Measurements from ENCODE around the gene SYDE1.
"Not testable (repeated sequence)": the region's sequence is repeated elsewhere in the genome, so short reads cannot be mapped to it uniquely, and the experiment has no call there.

Gene SYDE1, protein sequence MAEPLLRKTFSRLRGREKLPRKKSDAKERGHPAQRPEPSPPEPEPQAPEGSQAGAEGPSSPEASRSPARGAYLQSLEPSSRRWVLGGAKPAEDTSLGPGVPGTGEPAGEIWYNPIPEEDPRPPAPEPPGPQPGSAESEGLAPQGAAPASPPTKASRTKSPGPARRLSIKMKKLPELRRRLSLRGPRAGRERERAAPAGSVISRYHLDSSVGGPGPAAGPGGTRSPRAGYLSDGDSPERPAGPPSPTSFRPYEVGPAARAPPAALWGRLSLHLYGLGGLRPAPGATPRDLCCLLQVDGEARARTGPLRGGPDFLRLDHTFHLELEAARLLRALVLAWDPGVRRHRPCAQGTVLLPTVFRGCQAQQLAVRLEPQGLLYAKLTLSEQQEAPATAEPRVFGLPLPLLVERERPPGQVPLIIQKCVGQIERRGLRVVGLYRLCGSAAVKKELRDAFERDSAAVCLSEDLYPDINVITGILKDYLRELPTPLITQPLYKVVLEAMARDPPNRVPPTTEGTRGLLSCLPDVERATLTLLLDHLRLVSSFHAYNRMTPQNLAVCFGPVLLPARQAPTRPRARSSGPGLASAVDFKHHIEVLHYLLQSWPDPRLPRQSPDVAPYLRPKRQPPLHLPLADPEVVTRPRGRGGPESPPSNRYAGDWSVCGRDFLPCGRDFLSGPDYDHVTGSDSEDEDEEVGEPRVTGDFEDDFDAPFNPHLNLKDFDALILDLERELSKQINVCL

DNA sequence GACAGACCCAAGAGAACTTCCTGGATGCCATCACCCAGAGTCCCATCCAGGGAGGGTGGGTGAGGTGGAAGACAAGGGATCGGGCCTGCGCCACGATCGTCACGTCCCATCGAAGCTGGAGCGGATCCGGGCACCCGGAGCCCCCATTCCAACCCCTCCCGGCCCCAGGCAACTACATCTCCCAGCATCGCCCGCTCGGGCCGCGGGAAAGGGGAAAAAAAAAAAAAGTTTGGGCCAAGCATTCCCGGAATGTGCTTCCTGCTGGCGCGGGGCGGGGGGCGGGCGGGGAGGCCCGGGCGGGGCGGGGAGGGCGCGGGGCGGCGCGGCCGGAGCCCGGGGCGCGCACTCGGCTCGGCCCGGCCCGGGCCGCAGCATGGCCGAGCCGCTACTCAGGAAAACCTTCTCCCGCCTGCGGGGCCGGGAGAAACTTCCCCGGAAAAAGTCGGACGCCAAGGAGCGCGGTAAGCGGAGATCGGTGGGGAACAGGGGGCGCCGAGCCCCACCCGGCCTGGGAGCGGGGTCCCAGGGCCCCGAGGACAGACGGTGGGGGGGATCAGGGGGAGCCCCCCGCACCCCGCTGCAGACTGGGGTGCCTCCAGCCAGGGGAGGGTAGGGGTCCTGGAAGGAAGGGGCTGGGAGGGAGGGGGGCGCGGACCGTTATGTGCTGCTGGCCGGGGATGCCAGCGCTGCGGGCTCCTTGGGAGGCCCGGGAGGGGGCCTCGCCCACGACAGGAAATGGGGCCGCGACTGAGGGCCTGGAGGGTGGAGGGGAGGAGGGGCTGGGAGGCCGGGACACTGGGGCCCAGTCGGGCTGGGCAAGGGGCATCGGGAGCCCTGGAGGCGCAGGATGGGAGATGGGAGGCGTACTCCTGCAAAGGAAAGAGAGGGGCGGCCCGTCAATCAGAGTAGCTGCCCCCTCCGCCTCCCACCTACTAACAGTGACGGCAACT lies at the start of gene SYDE1:
Gene SYDE1 (plus strand): TSS at position 341 of the 950 bp plus-strand sequence. CDS start 33 bp downstream, at position 374.
- DNase-seq (ENCODE audit: extremely low spot score), result no peak
- TF ChIP-seq, protein P1, sequence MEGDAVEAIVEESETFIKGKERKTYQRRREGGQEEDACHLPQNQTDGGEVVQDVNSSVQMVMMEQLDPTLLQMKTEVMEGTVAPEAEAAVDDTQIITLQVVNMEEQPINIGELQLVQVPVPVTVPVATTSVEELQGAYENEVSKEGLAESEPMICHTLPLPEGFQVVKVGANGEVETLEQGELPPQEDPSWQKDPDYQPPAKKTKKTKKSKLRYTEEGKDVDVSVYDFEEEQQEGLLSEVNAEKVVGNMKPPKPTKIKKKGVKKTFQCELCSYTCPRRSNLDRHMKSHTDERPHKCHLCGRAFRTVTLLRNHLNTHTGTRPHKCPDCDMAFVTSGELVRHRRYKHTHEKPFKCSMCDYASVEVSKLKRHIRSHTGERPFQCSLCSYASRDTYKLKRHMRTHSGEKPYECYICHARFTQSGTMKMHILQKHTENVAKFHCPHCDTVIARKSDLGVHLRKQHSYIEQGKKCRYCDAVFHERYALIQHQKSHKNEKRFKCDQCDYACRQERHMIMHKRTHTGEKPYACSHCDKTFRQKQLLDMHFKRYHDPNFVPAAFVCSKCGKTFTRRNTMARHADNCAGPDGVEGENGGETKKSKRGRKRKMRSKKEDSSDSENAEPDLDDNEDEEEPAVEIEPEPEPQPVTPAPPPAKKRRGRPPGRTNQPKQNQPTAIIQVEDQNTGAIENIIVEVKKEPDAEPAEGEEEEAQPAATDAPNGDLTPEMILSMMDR (IDR thresholded peaks at IDR 0.05; ENCODE audit: control extremely low read depth, extremely low read depth, low read depth, missing control alignments), result no peak
- ChIA-PET CTCF (interaction anchor here (1.1 to 1.5 kb wide), 3 partner anchors 11 to 468 kb away, joined by 3 to 5 read pairs (median 3); no protein-coding TSS in a partner anchor), POLR2A (no interaction called here)

DNA sequence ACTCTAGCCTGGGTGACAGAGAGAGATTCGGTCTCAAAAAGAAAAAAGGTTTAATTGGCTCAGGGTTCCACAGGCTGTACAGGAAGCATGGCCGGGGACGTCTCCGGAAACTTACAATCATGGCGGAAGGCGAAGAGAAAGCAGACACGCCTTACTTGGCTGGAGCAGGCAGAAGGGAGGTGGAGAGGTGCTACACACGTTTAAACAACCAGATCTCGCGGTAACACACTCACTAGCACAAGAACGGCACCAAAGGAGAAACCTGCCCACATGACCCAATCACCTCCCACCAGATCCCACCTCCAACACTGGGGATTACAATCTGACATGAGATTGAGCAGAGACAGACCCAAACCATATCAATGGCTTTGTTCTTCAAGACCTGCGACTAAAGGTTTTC lies 45.2 kb upstream of the SYDE1 start:
- CTCF ChIA-PET, result interaction anchor here (1.3 kb wide), 1 partner anchor 161 kb away, joined by 3 read pairs; no protein-coding TSS in a partner anchor
- DNase-seq (ENCODE audit: extremely low spot score), result no peak
- POLR2A ChIA-PET, result no interaction called here
- TF ChIP-seq, protein P1 (IDR thresholded peaks at IDR 0.05; ENCODE audit: control extremely low read depth, extremely low read depth, low read depth, missing control alignments), result no peak

DNA sequence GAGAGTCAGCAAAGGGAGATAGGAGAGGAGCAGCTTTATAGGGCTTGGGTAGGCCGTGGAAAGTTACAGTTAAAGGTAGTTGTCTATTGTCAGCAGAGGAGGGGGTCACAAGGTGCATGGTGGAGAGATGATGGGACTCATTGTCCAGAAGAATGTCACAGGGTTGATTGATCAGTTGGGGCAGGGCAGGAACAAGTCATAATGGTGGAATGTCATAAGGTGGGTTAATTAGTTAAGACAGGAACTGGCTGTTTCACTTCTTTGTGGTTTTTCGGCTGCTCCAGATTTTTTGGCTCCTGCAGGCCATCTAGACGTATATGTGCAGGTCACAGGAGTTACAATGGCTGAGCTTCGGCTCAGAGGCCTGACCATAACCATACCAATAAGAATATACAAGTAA lies 36.8 kb upstream of the SYDE1 start:
- CTCF ChIA-PET, result interaction anchor here (1.1 kb wide), 1 partner anchor 22 kb away, joined by 3 read pairs; no protein-coding TSS in a partner anchor
- POLR2A ChIA-PET, result not testable (repeated sequence)

DNA sequence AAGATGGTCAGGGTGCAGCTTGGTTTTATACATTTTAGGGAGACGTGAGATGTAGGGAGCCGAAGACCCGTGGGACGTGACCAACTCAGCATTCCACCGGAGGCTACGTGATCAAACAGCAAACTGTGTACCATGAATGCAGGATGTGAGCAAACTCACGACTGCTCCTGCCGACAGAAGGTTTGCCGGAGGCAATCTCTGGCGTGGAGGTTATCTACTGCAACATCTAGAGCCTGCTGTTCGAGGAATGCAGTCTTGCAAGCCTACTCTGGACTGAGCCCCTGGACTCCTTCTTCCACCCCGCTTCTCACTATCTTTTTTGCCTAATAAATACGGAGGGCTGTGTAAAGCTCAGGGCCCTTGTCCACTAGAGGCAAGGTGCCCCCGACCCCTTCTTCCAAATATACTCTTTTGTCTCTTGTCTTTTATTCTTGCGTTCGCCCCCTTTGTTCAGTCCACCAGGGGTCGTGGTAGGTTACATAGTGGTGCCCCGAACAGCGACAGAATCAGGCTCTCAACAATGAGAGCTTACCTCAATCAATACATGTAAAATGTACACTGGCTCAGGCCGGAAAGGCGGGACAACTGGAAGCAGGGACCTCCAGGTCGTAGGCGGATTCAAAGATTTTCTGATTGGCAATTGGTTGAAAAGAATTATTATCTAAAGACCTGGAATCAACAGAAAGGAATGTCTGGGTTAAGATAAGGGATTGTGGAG lies 34.1 kb upstream of the SYDE1 start:
- ChIA-PET POLR2A (no interaction called here), CTCF (no interaction called here)
- no peak for DNase-seq (ENCODE audit: extremely low spot score)
- TF ChIP-seq, protein P1 (IDR thresholded peaks at IDR 0.05; ENCODE audit: control extremely low read depth, extremely low read depth, low read depth, missing control alignments), result no peak

More for the DNA sequence above, 36.8 kb upstream of the SYDE1 start:
- not testable (repeated sequence) for DNase-seq (ENCODE audit: extremely low spot score)

DNA sequence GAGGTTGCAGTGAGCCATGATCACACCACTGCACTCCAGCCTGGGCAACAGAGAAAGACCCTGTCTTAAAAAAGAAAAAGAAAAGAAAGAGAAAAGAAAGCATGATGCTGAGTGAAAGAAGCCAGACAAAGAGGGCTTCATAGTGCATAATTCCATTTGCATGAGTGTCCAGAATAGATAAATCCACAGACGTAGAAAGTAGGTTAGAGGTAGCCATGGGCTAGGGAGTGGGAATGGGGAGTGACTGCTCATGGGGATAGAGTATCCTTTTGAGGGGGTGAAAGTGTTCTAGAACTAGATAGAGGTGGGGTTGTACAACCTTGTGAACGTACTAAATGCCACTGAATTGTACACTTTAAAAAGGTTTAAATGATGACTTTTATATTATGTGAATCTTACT lies 32.8 kb upstream of the SYDE1 start:
- DNase-seq (ENCODE audit: extremely low spot score), result no peak
- CTCF ChIA-PET, result no interaction called here
- POLR2A ChIA-PET, result no interaction called here
- TF ChIP-seq, protein P1 (IDR thresholded peaks at IDR 0.05; ENCODE audit: control extremely low read depth, extremely low read depth, low read depth, missing control alignments), result no peak

DNA sequence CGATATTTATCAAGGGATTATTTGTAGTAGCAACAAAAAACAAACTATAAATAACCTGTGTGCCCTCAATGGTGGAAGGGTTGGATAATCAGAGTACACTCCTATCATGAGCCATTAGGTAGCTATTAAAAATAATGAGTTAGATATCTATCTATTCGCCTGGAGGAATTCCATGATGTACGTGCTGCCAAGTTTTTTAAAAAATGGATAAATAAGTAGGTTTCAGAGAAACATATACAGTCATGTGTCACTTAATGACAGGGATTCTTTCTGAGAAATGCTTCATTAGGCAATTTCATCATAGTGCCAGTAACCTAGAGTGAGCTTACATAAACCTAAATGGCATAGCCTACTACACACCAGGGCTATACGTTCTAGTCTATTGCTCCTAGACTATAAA lies 31.4 kb upstream of the SYDE1 start:
- ChIA-PET CTCF (no interaction called here), POLR2A (no interaction called here)
- DNase-seq (ENCODE audit: extremely low spot score), result no peak

DNA sequence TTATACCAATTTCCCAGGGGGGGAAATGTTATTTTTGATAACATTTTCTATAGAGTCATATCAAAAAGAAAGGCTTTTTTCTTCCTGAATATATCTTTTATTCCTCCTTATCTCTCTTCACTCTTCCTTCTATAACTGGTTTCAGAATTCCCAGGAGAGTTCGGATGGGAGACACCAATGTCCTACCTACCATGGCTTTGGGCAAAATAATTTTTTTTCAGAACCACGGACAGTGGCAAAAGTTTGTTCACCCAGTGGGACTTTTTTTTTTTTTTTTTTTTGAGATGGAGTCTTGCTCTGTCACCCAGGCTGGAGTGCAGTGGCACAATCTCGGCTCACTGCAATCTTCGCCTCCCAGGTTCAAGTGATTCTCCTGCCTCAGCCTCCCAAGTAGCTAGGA lies 27.2 kb upstream of the SYDE1 start:
- CTCF ChIA-PET; DNase-seq (ENCODE audit: extremely low spot score); POLR2A ChIA-PET: not testable (repeated sequence)

More for the DNA sequence above, 31.4 kb upstream of the SYDE1 start:
- TF ChIP-seq, protein P1 (IDR thresholded peaks at IDR 0.05; ENCODE audit: control extremely low read depth, extremely low read depth, low read depth, missing control alignments), result no peak
